NCI-H2029 (cell line): ENCODE results near the gene KCNK2.

Experiments used
- DNase-seq: peaks from one replicate; lab custom pipeline; 2025; lab: John Stamatoyannopoulos, UW

The KCNK2 gene

GRCh38 chr1:215095524-215095923 is 13.0 kb downstream of the KCNK2 start:
- DNase-seq: no peak

GRCh38 chr1:215101511-215101910 is 19.0 kb downstream of the KCNK2 start:
- no peak for DNase-seq

GRCh38 chr1:215104283-215104682 is 21.7 kb downstream of the KCNK2 start:
- DNase-seq: no peak

- no peak for DNase-seq
Measured at GRCh38 chr1:215106067-215106466, 23.5 kb downstream of the KCNK2 start.

- DNase-seq: no peak
Measured at GRCh38 chr1:215109171-215109570, 26.6 kb downstream of the KCNK2 start.

- DNase-seq: no peak
Measured at GRCh38 chr1:215111916-215112315, 29.4 kb downstream of the KCNK2 start.

- DNase-seq: no peak
Measured at GRCh38 chr1:215113776-215114153, 31.2 kb downstream of the KCNK2 start.

- no peak for DNase-seq
Measured at GRCh38 chr1:215114154-215114933, 31.8 kb downstream of the KCNK2 start.

GRCh38 chr1:215115760-215116159 is 33.2 kb downstream of the KCNK2 start:
- DNase-seq: no peak

- DNase-seq: no peak
Measured at GRCh38 chr1:215118081-215118480, 35.5 kb downstream of the KCNK2 start.

- no peak for DNase-seq
Measured at GRCh38 chr1:215119056-215119455, 36.5 kb downstream of the KCNK2 start.

GRCh38 chr1:215119719-215120365 is 37.3 kb downstream of the KCNK2 start:
- DNase-seq: no peak

- DNase-seq: no peak
Measured at GRCh38 chr1:215128504-215128903, 46.0 kb downstream of the KCNK2 start.

- DNase-seq: no peak
Measured at GRCh38 chr1:215131291-215131690, 48.8 kb downstream of the KCNK2 start.

GRCh38 chr1:215132156-215132555 is 49.6 kb downstream of the KCNK2 start:
- DNase-seq: no peak

GRCh38 chr1:215133532-215133931 is 51.0 kb downstream of the KCNK2 start:
- no peak for DNase-seq

GRCh38 chr1:215137985-215138384 is 55.4 kb downstream of the KCNK2 start:
- DNase-seq: no peak

- no peak for DNase-seq
Measured at GRCh38 chr1:215140135-215140534, 57.6 kb downstream of the KCNK2 start.

GRCh38 chr1:215141460-215141859 is 58.9 kb downstream of the KCNK2 start:
- no peak for DNase-seq

- DNase-seq: no peak
Measured at GRCh38 chr1:215143497-215143896, 61.0 kb downstream of the KCNK2 start.

GRCh38 chr1:215146240-215146975 is 63.9 kb downstream of the KCNK2 start:
- DNase-seq: no peak

GRCh38 chr1:215147024-215147423 is 64.5 kb downstream of the KCNK2 start:
- DNase-seq: no peak
